ENCODE measurements around the gene ZNF81. TPM values are rescaled to one million over a fixed set of nuclear protein-coding genes. Genes with fewer than 3 reads are reported as not detected.

ZNF81 gene
- polyA plus RNA-seq, 2 of the 4 experiments (the other 2 are of a cell fraction) = 3.8 to 8.3 TPM

- CTCF ChIA-PET = interaction anchor here (0.6 kb wide), 1 partner anchor 23 kb away, joined by 3 read pairs; no protein-coding TSS in a partner anchor
- Histone ChIP-seq H3K4me3 (no peak overlapping the region), H3K27ac (no peak overlapping the region), H3K9me3 (no peaks in the 10 kb centered on the region; the same call in 2 of the 3 replicates), H3K4me2 (no peak overlapping the region), H3K4me1 (no peaks in the 10 kb centered on the region)
- ATAC-seq (no peak), FAIRE-seq (no peak), DNase-seq (ENCODE audit: low read depth in 1 of 2, low spot score in 1 of 2) (no peak)
- 67% methylated on average over 9 of the region's 15 CpGs for WGBS (ENCODE audit: missing lambda C conversion rate)
- POLR2A ChIA-PET = no interaction called here
- TF ChIP-seq NFE2L2 (conservative IDR thresholded peaks at IDR 0.05; ENCODE audit: low read length) (no peak), GATA3 (IDR thresholded peaks at IDR 0.05; ENCODE audit: borderline replicate concordance) (no peak), FOXS1 (CRISPR knock-in tag; IDR thresholded peaks at IDR 0.05) (no peak), HDAC2 (IDR thresholded peaks at IDR 0.05) (no peak), MYC (IDR thresholded peaks at IDR 0.05; ENCODE audit: borderline replicate concordance, low read length) (no peak), ZC3H11A (IDR thresholded peaks at IDR 0.05) (no peak), TFCP2L1 (CRISPR knock-in tag; IDR thresholded peaks at IDR 0.05) (no peak), ZSCAN20 (CRISPR knock-in tag; IDR thresholded peaks at IDR 0.05) (no peak), HMGXB4 (CRISPR knock-in tag; IDR thresholded peaks at IDR 0.05; ENCODE audit: borderline replicate concordance) (no peak), RCOR1 (IDR thresholded peaks at IDR 0.05; ENCODE audit: low read depth, low read length) (no peak), FOSL2 (IDR thresholded peaks at IDR 0.05) (no peak), FOSL2 (CRISPR knock-in tag; IDR thresholded peaks at IDR 0.05) (no peak), ATOH8 (CRISPR knock-in tag; IDR thresholded peaks at IDR 0.05; ENCODE audit: low read depth) (no peak), BHLHE40 (IDR thresholded peaks at IDR 0.05; ENCODE audit: low read depth, low read length) (no peak), REST (IDR thresholded peaks at IDR 0.05) (no peak), MAFK (IDR thresholded peaks at IDR 0.05; ENCODE audit: partially characterized antibody) (no peak), MAX (IDR thresholded peaks at IDR 0.05) (no peak), RARB (CRISPR knock-in tag; IDR thresholded peaks at IDR 0.05) (no peak)
Measured at GRCh38 chrX:47936224-47936939, 99.7 kb downstream of the ZNF81 start.

- ATAC-seq (no peak), DNase-seq (ENCODE audit: low read depth in 1 of 2, low spot score in 1 of 2) (no peak), FAIRE-seq (no peak)
- TF ChIP-seq ATOH8 (CRISPR knock-in tag; IDR thresholded peaks at IDR 0.05; ENCODE audit: low read depth) (no peak), RAD21 (conservative IDR thresholded peaks at IDR 0.05 in 1 of 2, IDR thresholded peaks at IDR 0.05 in 1 of 2) (no peak), HES2 (IDR thresholded peaks at IDR 0.05) (no peak), RNF2 (IDR thresholded peaks at IDR 0.05; ENCODE audit: borderline replicate concordance, low read depth) (no peak), EHMT2 (IDR thresholded peaks at IDR 0.05; ENCODE audit: low read depth) (no peak), PBX3 (IDR thresholded peaks at IDR 0.05) (no peak), CHD2 (IDR thresholded peaks at IDR 0.05; ENCODE audit: low read length, partially characterized antibody) (no peak), CBX8 (IDR thresholded peaks at IDR 0.05) (no peak), NPAS2 (CRISPR knock-in tag; IDR thresholded peaks at IDR 0.05; ENCODE audit: borderline replicate concordance) (no peak), POLR2A (IDR thresholded peaks at IDR 0.05; ENCODE audit: low read length) (no peak), ZFP36 (IDR thresholded peaks at IDR 0.05; ENCODE audit: borderline replicate concordance, partially characterized antibody) (no peak)
- Histone ChIP-seq H3K4me3 (no peak overlapping the region), H3K9me3 (no peaks in the 10 kb centered on the region), H3K27ac (no peak overlapping the region), H3K4me1 (no peaks in the 10 kb centered on the region), H3K4me2 (no peak overlapping the region)
- WGBS (ENCODE audit: missing lambda C conversion rate) = 4% methylated on average over 3 of the region's 3 CpGs
- ChIA-PET POLR2A (no interaction called here), CTCF (no interaction called here)
Measured at GRCh38 chrX:47936940-47937317, 100.2 kb downstream of the ZNF81 start.

Data from A549 (cell line).